ENCODE measurements around the gene LNP1. TPM values are rescaled to one million over a fixed set of nuclear protein-coding genes. Genes with fewer than 3 reads are reported as not detected.

Gene LNP1
- total RNA-seq, 4 donors from 2014 or later: 0.64 to 0.97 (median 0.76) TPM; not detected in 1

- H3K27ac ChIP-seq: peak overlapping the region; percentile 94
- no peaks in the 10 kb centered on the region for H3K27me3 ChIP-seq
- under 1% methylated on average over 23 of the region's 23 CpGs for WGBS
- TF ChIP-seq POLR2A (IDR thresholded peaks at IDR 0.05) (no peak), EP300 (IDR thresholded peaks at IDR 0.05) (no peak), POLR2AphosphoS5 (IDR thresholded peaks at IDR 0.05) (no peak)
- TF ChIP-seq, protein P1, sequence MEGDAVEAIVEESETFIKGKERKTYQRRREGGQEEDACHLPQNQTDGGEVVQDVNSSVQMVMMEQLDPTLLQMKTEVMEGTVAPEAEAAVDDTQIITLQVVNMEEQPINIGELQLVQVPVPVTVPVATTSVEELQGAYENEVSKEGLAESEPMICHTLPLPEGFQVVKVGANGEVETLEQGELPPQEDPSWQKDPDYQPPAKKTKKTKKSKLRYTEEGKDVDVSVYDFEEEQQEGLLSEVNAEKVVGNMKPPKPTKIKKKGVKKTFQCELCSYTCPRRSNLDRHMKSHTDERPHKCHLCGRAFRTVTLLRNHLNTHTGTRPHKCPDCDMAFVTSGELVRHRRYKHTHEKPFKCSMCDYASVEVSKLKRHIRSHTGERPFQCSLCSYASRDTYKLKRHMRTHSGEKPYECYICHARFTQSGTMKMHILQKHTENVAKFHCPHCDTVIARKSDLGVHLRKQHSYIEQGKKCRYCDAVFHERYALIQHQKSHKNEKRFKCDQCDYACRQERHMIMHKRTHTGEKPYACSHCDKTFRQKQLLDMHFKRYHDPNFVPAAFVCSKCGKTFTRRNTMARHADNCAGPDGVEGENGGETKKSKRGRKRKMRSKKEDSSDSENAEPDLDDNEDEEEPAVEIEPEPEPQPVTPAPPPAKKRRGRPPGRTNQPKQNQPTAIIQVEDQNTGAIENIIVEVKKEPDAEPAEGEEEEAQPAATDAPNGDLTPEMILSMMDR (IDR thresholded peaks at IDR 0.05): no peak
- H3K9me3 ChIP-seq: no peaks in the 10 kb centered on the region
- peak overlapping the region; percentile 69 for H3K4me3 ChIP-seq
- no peaks in the 10 kb centered on the region for H3K36me3 ChIP-seq
- peaks cover 49% of the 10 kb centered on the region for H3K4me1 ChIP-seq
- DNase-seq (ENCODE audit: low spot score in 2 of 2): peak; percentile 65 to 80
Observed at GRCh38 chr3:100401674-100402041, 319 bp downstream of the LNP1 start.

DNA sequence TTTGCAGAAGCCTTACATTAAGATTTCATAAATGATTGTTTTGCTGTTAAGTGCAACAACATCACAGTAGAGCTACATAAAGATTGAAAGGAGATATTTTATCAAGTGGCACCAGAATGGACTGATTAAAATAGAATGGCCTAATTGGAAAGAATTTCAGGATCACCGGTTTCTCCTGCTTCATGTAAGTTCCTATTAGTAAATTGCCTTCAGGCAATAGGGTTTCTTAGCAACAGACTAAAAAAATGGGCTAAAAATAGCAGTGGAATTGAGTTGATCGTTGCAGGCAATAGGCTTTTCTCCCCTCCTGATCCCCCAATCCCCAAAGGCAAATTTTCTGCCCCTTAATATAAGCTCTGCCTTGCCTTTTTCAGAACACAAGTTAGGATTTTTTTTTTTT is 917 bp downstream of the LNP1 start:
- peak overlapping the region; percentile 69 for H3K4me3 ChIP-seq
- TF ChIP-seq POLR2AphosphoS5 (IDR thresholded peaks at IDR 0.05): no peak
- TF ChIP-seq, protein P1 (IDR thresholded peaks at IDR 0.05): no peak
- TF ChIP-seq POLR2A (IDR thresholded peaks at IDR 0.05): no peak
- no peak for TF ChIP-seq EP300 (IDR thresholded peaks at IDR 0.05)
- peaks cover under 1% of the 10 kb centered on the region for H3K9me3 ChIP-seq
- peaks cover 45% of the 10 kb centered on the region for H3K4me1 ChIP-seq
- H3K27me3 ChIP-seq: no peaks in the 10 kb centered on the region
- no peaks in the 10 kb centered on the region for H3K36me3 ChIP-seq
- no peak for DNase-seq (ENCODE audit: low spot score in 2 of 2)
- H3K27ac ChIP-seq: peak overlapping the region; percentile 94
- 1% methylated on average over 2 of the region's 2 CpGs for WGBS

DNA sequence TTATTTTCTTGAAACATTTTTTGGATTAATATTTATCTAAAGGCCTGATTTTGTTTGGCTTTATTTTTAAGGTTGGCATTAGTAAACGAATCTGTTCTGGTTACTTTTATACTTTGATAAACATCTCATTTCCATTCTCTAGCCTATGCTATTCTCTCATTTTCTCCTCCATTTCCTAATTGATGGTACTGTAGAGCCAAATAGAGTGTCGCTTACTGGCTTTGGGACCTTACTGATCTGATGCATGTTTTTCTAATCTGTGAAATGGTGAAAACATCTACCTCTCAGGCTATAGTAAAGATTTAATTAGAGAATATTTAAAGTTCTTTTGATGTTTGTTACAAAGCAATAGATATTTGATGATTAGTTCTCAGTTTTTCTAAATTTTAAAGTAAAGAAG is 1.6 kb downstream of the LNP1 start:
- H3K36me3 ChIP-seq: no peaks in the 10 kb centered on the region
- H3K4me1 ChIP-seq: peaks cover 44% of the 10 kb centered on the region
- TF ChIP-seq POLR2AphosphoS5 (IDR thresholded peaks at IDR 0.05): no peak
- TF ChIP-seq POLR2A (IDR thresholded peaks at IDR 0.05): no peak
- TF ChIP-seq, protein P1 (IDR thresholded peaks at IDR 0.05): no peak
- TF ChIP-seq EP300 (IDR thresholded peaks at IDR 0.05): no peak
- no peak overlapping the region for H3K27ac ChIP-seq
- no peaks in the 10 kb centered on the region for H3K27me3 ChIP-seq
- peaks cover 4% of the 10 kb centered on the region for H3K9me3 ChIP-seq
- no peak overlapping the region for H3K4me3 ChIP-seq
- no peak for DNase-seq (ENCODE audit: low spot score in 2 of 2)
- 46% methylated on average over 2 of the region's 2 CpGs for WGBS

DNA sequence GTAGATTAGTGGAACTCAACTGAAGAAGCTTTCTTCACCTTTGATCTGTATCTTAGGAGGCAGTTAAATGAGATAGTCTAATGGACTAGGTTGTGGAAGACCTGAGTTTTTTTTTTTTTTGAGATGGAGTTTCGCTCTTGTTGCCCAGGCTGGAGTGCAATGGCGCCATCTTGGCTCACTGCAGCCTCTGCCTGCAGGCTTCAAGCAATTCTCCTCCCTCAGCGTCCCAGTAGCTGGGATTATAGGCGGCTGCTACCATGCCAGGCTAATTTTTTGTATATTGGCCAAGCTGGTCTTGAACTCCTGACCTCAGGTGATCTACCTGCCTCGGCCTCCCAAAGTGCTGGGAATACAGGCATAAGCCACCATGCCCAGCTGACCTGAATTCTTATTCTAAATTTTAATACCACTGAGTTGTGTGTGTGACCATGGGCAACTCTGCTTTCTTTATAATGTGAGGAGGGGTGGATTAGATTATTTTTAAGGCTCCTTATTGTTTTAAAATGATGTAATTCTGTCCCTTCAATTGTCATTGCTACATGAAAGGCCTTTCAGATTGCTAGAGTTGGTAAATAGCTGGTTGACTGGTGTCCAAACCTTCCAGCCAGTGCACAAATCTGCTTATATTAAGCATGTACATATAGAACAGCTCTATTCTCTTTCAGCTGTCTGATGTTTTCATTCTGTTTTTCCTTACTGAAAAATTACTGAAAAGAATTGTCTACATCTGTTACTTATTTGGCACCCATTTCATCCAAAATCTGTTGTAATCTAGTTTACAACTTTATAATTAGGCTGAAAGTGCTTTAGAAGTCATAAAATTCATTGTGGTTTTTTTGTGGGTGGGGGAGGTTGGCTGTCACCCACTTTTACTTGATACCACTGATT is 2.3 kb downstream of the LNP1 start:
- Histone ChIP-seq H3K9me3 (peaks cover 4% of the 10 kb centered on the region), H3K4me1 (peaks cover 42% of the 10 kb centered on the region), H3K36me3 (no peaks in the 10 kb centered on the region), H3K27me3 (no peaks in the 10 kb centered on the region), H3K4me3 (no peak overlapping the region), H3K27ac (no peak overlapping the region)
- 46% methylated on average over 5 of the region's 5 CpGs for WGBS
- no peak for TF ChIP-seq EP300 (IDR thresholded peaks at IDR 0.05)
- DNase-seq (ENCODE audit: low spot score in 2 of 2): no peak

DNA sequence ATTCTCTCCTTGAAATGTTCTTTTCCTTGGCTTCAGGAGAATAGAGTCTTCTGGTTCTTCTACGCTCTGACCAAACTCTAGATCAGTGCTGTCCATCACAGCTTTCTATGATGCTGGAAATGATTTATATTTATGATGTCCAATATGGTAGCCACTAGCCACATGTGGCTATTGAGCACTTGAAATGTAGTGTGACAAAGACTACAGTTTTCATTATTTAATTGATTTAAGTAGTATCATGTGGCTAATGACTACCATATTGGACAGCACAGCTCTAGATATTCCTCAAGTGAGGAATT is 2.9 kb downstream of the LNP1 start:
- WGBS: 64% methylated on average over 1 of the region's 1 CpG
- H3K9me3 ChIP-seq: peaks cover 4% of the 10 kb centered on the region
- peaks cover 36% of the 10 kb centered on the region for H3K4me1 ChIP-seq
- TF ChIP-seq POLR2AphosphoS5 (IDR thresholded peaks at IDR 0.05) (no peak), EP300 (IDR thresholded peaks at IDR 0.05) (no peak), POLR2A (IDR thresholded peaks at IDR 0.05) (no peak)
- TF ChIP-seq, protein P1 (IDR thresholded peaks at IDR 0.05): no peak
- H3K4me3 ChIP-seq: no peak overlapping the region
- DNase-seq (ENCODE audit: low spot score in 2 of 2): no peak
- H3K36me3 ChIP-seq: no peaks in the 10 kb centered on the region
- no peaks in the 10 kb centered on the region for H3K27me3 ChIP-seq
- no peak overlapping the region for H3K27ac ChIP-seq
